A549 (cell line): Measurements from ENCODE around the gene IL12A.

Experiments
- BHLHE40 ChIP-seq: IDR thresholded peaks from 2 replicates; pipeline ENCODE4 v1.6.1; 2012; ENCODE audit warnings: low read depth, low read length, inconsistent platforms
- CBX2 ChIP-seq: fragments of 200-600 bp; sonication (generic); IDR thresholded peaks from 2 replicates; pipeline ENCODE4 v1.6.1; 2016; ENCODE audit warnings: low read depth, mild to moderate bottlenecking, borderline replicate concordance
- CHD2 ChIP-seq: fragments of 150-350 bp; IDR thresholded peaks from 2 replicates; pipeline ENCODE4 v1.6.1; 2014; ENCODE audit warnings: low read length; ENCODE audit not compliant: partially characterized antibody
- EP300 ChIP-seq, 2 experiments: fragments of >200 bp; sonication (Bioruptor Twin); formaldehyde crosslinking; IDR thresholded peaks; 2 replicates in 1 of 2; 3 replicates in 1 of 2; pipeline ENCODE4 v1.6.1; 2016 to 2017
- HOXB13 ChIP-seq: fragments of 250-450 bp; sonication (Bioruptor Pico); IDR thresholded peaks from 2 replicates; pipeline ENCODE4 v1.5.0; 2020; ENCODE audit warnings: low read depth, mild to moderate bottlenecking, moderate library complexity
- JUN ChIP-seq, 2 experiments: fragments of >200 bp; sonication (Bioruptor Twin); formaldehyde crosslinking; IDR thresholded peaks; 2 replicates in 1 of 2; 3 replicates in 1 of 2; pipeline ENCODE4 v1.6.1; 2016 to 2017
- NR3C1 ChIP-seq: fragments of >200 bp; sonication (Bioruptor Twin); formaldehyde crosslinking; IDR thresholded peaks from 3 replicates; pipeline ENCODE4 v1.6.1; 2017
- POLR2A ChIP-seq: IDR thresholded peaks from 2 replicates; pipeline ENCODE4 v1.6.1; 2012; ENCODE audit warnings: mild to moderate bottlenecking, low read length
- RFX5 ChIP-seq: fragments of 450-650 bp; IDR thresholded peaks from 2 replicates; pipeline ENCODE4 v1.7.1; 2014; ENCODE audit warnings: antibody characterized with exemption, mild to moderate bottlenecking, moderate library complexity
- TF ChIP-seq, protein P1 (sequence below): IDR thresholded peaks from 2 replicates; pipeline ENCODE4 v1.6.1; 2012
- TF ChIP-seq, protein P2 (sequence below): fragments of >200 bp; sonication (Bioruptor Twin); formaldehyde crosslinking; IDR thresholded peaks from 3 replicates; pipeline ENCODE4 v1.5.1; 2016
- TF ChIP-seq, protein P3 (sequence below): IDR thresholded peaks from 2 replicates; pipeline ENCODE4 v1.6.1; 2012; ENCODE audit warnings: low read depth, borderline replicate concordance
- TF ChIP-seq, protein P4 (sequence below): IDR thresholded peaks from 2 replicates; pipeline ENCODE4 v1.6.1; 2012

DNA sequence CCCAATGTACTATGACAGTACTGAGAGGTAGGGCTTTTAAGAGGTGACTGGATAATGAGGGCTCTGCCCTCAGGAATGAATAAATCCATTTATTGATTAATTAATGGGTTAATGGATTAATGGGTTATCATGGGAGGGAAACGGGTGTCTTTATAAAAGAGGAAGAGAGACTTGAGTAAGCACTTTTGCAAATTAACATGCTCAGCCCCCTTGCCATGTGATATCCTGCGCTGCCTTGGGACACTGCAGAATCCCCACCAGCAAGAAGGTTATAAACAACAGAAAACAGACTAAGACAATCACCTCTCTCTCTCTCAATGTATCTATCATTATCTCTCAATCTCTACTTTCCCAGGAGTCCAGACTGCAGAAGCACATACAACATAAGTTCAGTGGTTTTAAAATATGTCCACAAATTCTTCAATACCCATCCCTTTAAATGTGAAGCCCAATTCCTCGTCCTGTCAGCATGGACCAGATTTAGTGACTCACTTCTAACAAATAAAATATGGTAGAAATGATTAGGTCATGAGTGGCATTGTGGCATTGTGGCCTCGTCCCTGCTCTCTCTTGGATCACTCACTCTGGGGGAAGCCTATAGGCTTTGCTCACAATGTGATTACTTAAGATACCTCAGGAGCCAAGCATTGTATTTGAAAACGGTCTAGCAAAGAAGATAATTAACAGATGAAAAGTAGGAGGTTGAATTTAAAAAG, 40.0 kb upstream of the IL12A start:
- no peak for TF ChIP-seq POLR2A
- TF ChIP-seq, protein P1, sequence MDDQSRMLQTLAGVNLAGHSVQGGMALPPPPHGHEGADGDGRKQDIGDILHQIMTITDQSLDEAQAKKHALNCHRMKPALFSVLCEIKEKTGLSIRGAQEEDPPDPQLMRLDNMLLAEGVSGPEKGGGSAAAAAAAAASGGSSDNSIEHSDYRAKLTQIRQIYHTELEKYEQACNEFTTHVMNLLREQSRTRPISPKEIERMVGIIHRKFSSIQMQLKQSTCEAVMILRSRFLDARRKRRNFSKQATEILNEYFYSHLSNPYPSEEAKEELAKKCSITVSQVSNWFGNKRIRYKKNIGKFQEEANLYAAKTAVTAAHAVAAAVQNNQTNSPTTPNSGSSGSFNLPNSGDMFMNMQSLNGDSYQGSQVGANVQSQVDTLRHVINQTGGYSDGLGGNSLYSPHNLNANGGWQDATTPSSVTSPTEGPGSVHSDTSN = no peak
- TF ChIP-seq CBX2 = no peak
- TF ChIP-seq, protein P2, sequence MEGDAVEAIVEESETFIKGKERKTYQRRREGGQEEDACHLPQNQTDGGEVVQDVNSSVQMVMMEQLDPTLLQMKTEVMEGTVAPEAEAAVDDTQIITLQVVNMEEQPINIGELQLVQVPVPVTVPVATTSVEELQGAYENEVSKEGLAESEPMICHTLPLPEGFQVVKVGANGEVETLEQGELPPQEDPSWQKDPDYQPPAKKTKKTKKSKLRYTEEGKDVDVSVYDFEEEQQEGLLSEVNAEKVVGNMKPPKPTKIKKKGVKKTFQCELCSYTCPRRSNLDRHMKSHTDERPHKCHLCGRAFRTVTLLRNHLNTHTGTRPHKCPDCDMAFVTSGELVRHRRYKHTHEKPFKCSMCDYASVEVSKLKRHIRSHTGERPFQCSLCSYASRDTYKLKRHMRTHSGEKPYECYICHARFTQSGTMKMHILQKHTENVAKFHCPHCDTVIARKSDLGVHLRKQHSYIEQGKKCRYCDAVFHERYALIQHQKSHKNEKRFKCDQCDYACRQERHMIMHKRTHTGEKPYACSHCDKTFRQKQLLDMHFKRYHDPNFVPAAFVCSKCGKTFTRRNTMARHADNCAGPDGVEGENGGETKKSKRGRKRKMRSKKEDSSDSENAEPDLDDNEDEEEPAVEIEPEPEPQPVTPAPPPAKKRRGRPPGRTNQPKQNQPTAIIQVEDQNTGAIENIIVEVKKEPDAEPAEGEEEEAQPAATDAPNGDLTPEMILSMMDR = no peak
- no peak for TF ChIP-seq RFX5
- no peak for TF ChIP-seq EP300 (IDR thresholded peaks at IDR 0.05)
- TF ChIP-seq NR3C1 = no peak
- no peak for TF ChIP-seq JUN (IDR thresholded peaks at IDR 0.05)
- TF ChIP-seq BHLHE40 = no peak
- TF ChIP-seq, protein P3, sequence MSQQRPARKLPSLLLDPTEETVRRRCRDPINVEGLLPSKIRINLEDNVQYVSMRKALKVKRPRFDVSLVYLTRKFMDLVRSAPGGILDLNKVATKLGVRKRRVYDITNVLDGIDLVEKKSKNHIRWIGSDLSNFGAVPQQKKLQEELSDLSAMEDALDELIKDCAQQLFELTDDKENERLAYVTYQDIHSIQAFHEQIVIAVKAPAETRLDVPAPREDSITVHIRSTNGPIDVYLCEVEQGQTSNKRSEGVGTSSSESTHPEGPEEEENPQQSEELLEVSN = no peak
- TF ChIP-seq, protein P4, sequence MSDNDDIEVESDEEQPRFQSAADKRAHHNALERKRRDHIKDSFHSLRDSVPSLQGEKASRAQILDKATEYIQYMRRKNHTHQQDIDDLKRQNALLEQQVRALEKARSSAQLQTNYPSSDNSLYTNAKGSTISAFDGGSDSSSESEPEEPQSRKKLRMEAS = no peak
- no peak for TF ChIP-seq CHD2
- TF ChIP-seq HOXB13 (CRISPR knock-in tag) = no peak
